NCI-H446 treated with DMSO at 0.1 percent for 48 hours (cell line): ENCODE results near the gene UPK1A.
"Not testable (repeated sequence)": the region's sequence is repeated elsewhere in the genome, so short reads cannot be mapped to it uniquely, and the experiment has no call there.

Source experiments
- DNase-seq: peaks from one replicate; lab custom pipeline; 2025; lab: John Stamatoyannopoulos, UW

Gene UPK1A

DNA sequence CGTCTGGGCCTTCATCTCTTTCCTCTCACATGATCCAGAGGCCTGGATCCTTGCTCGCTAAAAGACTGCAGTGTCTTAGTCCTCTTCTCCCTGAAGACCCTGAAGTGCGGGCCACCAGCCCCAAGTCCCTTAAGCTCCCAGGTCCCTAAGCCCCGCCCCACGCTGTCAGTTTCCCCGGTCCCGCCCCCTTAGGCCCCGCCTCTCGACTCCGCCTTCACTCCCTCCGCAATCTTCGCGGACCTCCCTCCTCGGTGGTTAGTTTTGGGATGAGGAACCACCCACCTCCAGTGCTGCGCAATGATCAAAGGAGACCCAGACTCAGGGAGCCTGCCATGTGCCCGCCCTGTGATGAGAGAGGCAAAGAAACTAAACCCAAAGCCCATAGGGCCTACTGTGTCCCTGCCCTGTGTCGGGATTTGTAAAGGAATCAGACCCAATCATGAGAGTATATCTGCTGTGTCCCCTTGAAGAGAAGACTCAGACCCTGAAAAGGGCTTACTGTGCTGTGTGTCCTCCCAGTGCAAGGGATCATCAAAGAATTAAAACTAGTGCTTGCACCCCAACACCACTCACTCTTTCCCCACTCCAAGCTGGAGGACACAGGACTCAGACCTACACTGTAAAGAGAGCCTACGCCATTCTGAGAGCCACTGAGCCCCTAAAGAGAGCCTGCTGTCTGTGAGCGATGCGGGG, 21.2 kb upstream of the UPK1A start:
- DNase-seq = no peak

DNA sequence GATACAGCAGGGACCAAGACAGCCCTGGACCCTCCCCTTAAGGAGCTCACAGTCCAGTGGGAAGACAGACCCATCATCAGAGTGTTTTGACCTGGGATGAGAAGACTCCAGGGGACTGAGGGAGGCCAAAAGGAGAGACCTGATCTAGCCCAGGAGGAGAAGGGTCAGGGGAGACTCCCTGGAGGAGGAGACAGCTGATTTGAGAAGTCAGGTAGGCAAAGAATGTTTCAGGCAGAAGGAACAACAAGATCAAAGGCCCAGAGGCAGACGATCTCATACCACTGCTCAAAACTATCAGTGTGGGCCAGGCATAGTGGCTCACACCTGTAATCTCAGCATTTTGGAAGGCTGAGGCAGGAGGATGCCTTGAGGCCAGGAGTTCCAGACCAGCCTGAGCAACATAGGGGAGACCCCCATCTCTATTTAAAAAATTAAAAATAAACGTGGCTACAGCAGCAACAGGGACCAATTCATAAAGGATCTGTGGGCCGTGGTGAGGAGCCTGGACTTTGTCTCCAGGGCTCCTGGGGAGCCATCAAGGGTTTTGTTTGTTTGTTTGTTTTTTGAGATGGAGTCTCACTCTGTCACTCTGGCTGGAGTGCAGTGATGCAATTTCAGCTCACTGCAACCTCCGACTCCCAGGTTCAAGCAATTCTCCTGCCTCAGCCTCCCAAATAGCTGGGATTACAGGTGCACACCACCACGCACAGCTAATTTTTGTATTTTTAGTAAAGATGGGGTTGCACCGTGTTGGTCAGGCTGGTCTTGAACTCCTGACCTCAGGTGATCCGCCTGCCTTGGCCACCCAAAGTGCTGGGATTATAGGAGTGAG, 20.4 kb upstream of the UPK1A start:
- DNase-seq = no peak

DNA sequence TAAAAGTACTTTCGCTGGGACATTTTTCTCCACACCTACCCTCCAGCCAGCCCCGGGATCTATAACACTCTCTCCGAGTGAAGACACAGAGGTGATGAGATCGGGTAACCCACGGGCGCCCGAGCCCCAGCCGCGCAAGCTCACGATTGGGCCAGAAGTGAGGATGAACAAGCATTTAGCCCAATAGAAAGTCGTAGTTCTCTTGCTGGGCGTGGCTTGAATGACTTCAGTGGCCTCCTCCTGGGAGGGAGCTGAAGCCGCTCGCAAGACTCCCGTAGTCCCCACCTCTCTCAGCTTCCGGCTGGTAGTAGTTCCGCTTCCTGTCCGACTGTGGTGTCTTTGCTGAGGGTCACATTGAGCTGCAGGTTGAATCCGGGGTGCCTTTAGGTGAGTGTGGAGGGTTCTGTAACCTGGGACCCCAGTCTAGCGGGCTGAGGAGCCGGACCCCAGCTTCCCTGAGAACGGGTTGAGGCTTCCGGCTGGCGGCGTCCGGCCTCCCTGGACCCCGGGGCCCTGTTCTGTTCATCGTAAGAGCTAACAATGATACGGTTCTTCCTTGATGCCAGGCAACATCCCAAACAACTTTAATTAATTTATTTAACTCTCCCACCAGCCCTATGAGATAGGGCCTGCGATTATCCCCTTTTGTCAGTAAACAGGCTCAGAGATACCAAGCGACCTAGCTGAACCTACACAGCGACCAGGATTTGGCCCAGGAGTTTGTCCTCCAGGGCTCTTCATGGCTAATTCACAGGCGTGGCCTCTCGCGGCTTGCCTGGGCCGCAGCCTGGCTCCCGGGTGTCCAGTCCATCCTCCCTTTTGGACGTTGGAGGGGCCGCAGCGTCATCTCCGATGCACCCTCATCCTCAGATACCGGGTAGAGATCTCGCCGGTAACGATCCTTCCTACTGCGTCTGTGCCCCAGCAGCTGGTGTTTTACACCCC, 18.0 kb upstream of the UPK1A start, which contains the start of gene COX6B1:
Gene COX6B1, plus strand, starts transcription at position 307 of the 945 bp plus-strand sequence. CDS start 2,921 bp downstream, outside the sequence.
- DNase-seq = peak; percentile 98

DNA sequence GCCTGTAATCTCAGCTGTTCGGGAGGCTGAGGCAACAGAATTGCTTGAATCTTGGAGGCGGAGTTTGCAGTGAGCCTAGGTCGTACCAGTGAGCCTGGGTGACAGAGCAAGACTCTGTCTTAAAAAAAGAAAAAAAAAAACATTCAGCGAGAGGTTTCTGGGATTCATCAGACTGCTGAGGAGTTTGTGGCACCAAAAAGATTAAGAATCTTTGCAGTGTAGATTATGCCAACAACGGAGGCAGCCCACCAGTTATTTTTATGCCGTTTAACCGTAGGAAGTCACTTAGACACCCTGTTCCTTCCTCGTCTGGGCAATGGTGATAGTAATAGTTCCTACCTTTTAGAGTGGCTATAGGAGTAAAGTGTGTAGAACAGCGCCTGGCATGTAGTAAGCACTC, 15.7 kb upstream of the UPK1A start:
- no peak for DNase-seq

DNA sequence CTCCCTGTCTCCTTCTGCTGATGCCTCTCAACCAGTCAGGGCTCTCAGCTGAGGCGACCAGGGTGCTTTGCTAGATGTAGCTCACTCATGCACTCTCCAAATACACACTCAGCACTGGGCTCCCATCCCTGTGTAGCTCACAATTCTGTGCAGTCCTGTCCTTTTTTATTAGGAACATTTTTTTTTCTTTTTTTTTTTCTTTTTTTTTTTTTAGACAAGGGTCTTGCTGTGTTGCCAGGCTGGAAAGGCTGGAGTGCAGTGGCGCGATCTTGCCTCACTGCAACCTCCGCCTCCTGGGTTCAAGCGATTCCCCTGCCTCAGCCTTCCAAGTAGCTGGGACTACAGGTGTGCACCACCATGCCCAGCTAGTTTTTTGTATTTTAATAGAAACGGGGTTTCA, 11.5 kb upstream of the UPK1A start:
- DNase-seq = not testable (repeated sequence)

DNA sequence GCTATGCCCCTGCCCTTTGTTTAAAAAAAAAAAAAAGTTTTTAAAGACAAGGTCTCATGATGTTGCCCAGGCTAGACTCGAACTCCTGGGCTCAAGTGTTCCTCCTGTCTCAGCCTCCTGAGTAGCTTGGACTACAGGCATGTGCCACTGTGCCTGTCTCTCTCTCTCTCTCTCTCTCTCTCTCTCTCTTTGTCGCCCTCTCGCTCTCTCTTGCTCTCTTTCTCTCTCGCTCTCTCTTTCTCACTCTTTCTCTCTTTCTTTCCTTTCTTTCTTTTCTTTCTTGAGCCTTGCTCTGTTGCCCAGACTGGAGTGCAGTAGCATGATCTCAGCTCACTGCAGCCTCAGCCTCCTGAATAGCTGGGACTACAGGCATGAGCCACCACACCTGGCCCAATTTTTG, 10.7 kb upstream of the UPK1A start:
- DNase-seq = no peak

DNA sequence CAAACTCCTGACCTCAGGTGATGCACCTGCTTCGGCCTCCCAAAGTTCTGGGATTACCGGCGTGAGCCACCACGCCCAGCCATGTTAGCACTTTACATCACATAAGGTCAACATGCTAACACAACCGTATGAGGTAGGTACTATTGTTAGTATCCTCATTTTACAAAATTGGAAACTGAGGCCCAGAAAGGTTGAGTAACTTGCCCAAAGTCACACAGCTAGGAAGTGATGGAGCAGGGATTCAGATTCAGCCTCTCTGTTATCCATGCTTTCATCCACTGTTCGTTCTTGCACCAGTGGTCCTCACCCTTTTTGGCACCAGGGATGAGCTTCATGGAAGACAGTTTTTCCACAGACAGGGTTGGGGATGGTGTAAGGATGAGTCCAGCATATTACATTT, 9.6 kb upstream of the UPK1A start:
- no peak for DNase-seq

DNA sequence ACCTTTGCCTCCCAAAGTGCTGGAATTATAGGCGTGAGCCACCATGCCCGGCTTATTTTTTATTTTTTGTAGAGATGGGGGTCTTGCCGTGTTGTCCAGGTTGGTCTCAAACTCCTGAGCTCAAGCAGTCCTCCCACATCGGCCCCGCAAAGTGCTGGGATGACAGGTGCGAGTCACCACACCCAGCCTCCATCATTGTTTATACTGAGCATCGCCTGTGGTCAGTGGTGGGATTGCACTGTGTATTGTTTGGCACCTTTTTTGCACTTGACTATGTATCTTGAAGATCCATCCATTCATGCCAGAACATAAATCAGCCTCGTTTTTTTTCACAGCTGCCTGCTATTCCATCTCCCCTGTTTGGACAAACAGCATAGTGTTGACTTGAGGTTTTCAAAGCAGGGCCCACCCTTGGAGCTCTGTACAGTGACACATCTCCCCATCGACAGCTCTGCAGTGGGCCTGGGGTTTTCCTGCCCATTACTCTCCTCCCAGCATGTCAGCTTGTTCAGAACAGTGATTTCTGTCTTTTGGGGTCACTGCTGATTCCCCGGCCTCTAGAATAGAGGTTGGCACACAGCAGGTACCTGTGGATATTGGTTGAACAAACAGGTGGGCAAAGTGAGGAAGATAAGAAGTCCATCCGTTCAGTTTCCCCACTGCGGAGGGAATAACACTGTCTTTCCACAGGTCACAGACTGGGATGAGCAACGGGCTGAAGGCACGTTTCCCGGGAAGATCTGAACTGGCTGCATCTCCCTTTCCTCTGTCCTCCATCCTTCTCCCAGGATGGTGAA, 8.2 kb upstream of the UPK1A start:
- no peak for DNase-seq

DNA sequence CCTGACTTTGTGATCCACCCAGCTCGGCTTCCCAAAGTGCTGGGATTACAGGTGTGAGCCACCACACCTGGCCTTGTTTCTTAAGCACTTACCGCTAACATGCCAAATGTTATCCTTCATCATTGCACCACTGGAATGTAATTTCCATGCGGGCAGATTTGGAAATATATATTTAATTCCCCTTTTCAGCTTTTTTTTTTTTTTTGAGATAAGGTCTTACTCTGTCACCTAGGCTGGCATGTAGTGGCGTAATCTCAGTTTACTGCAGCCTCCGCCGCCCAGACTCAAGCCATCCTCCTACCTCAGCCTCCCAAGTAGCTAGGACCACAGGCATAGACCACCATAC, 4.3 kb upstream of the UPK1A start:
- no peak for DNase-seq

DNA sequence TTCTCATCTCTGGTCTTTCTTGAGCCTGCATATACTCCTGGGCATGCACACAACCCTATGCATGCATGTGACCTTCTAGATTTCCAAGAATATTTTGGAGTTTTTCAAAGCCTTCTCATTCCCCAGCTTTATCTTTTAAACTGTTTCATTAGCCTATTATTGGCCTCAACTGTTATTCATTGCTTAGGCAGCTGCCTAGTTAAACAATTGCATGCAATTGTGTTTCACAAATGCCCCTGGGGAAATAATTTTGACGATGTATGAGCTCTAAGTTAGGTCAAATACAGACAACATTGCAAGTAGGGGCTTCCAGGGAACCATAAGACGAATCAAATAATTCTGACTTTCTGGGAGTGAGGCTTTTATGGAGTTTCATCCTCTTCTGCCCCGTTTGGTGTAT, 2.3 kb upstream of the UPK1A start:
- DNase-seq = no peak

DNA sequence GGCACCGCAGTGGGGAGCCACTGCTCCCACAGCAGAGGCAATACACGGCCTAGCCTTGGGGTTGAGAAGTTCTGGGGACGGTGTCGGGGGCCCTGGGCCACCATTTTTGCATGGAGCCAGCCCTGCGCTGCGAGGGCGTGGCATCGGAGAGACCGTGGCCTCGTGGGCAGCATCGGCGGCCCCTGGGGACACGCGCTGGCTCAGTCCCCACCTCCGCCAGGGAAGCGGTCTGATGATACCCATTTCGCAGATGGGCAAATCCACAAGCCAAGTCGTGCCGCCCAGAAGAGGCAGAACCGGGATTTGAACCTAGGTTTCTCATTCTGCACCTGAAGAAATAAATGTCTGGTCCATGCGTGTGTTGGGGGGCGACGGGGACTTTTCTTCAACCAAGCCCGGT, 1.2 kb upstream of the UPK1A start:
- no peak for DNase-seq

DNA sequence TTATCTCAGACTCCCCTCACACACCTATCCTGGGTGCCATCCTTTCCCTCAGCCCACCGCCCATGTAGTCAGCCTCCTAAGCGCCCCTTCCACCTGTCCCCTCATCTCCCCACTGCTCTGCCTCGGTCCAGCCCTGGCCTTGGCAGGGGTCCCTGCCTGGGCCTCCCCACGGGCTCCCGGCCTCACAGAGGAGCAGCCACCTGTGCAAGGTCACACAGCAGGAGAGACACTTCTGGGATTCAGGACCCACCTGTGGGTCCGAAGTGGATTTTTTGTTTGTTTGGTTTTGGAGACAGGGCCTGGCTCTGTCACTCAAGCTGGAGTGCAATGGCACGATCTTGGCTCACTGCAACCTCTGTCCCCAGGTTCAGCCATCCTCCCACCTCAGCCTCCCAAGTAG, 713 bp upstream of the UPK1A start:
- DNase-seq = no peak

DNA sequence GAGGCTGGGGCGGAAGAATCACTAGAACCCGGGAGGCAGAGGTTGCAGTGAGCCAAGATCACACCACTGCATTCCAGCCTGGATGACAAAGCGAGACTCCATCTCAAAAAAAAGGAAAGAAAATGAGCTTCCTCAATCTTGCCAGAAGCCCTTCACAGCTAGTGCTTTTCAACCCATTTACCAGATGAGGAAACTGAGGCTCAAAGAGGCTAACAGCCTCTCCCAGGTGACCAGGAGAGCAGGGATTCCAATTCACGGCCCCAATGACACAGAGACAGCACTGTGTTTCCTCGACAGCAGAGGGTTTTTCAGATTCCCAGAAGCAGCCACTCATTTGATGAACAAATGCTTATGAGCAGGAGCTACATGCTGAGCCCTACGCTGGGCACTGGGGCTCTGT, 3.2 kb downstream of the UPK1A start:
- DNase-seq = no peak

DNA sequence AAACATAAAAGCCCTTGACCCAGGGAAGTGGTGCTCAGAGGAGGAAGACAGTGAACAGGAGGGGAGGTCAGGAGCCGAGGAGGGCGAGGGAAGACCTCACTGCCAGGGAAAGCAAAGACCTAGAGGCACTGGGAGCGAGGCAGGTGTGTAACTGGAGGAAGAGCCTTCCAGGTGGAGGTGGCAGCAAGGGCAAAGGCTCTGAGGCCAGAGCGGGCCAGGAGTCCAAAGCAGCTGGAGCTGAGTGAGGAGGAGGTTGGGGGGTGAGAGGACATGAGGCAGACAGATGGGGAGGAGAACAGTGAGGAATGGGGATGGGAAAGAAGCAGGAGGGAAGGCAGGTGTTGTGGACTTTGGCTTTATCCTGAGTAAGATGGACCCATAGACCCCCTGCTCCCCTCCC, 3.7 kb downstream of the UPK1A start:
- no peak for DNase-seq

DNA sequence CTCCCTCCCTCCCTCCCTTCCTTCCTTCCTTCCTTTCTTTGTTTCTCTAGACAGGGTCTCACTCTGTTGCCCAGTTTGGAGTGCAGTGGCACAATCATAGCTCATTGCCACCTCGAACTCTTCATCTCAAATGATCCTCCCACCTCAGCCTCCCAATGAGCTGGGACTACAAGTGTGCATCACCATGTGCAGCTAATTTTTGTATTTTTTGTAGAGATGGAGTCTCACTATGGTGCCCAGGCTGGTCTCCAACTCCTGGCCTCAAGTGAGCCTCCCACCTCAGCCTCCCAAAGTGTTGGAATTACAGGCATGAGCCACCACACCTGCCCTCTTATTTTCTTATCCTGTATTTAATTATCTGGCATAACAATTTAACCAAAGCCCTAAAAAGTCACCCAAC, 4.4 kb downstream of the UPK1A start:
- DNase-seq = no peak

DNA sequence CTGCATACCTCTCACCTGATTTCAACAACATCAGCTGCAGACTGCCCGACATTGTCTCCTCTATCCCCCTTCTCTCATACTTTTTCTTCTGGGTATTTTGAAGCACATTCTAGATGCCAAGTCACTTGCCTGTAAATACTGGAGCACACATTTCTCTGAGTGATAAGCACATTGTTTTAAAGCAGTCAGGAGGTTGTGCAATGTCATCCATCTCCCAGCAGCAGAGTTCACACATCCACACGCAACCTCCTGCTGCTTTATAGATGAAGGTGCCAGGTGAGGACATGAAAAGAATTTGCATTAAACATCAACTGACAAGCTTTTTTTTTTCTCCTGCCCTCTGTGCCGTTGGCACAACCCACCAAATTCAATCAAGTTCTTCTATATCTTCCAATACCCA, 5.5 kb downstream of the UPK1A start:
- DNase-seq = no peak

DNA sequence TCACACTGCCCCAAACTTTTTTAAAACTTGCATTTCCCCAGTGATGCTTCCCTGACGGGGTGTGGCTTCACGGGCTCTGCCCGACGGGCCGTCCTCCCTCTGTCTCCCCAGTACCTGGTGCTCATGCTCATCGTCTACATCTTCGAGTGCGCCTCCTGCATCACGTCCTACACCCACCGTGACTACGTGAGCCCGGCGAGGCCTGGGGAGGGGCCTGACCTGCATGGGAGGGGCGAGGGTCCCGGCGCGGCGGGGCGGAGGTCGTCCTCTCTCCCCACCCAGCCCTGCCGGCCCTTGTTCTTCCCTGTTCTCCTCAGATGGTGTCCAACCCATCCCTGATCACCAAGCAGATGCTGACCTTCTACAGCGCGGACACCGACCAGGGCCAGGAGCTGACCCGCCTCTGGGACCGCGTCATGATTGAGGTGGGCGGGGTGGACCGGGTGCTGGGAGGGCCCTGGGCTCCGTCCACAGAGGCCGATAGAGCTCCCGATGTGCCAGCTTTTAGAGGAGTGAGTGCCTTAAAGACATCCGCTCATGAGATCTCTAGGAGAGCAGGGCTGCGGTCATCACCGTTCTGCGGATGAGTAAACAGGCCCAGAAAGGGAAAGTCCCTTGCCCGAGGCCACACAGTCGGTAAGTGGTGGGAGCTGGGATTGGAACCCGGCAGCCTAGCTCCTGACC, 6.9 kb downstream of the UPK1A start:
- no peak for DNase-seq

DNA sequence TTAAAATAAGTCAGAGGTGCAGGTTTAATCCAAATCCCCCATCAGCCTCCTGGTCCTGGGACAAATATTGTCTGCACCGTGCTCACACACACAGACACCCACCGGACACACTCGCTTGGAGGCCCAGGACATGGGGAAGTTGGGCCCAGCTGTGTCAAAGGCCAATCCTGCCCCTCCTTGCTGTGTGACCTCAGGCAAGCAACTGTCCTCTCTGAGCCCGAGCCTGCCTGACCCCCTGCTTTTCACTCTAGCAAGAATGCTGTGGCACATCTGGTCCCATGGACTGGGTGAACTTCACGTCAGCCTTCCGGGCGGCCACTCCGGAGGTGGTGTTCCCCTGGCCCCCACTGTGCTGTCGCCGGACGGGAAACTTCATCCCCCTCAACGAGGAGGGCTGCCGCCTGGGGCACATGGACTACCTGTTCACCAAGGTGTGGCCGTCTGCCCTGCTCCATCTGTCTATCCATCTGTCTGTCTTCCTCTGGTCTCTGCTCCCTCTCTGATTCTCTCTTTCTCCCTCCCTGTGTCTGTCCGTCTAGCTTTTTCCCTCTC, 9.3 kb downstream of the UPK1A start:
- no peak for DNase-seq

DNA sequence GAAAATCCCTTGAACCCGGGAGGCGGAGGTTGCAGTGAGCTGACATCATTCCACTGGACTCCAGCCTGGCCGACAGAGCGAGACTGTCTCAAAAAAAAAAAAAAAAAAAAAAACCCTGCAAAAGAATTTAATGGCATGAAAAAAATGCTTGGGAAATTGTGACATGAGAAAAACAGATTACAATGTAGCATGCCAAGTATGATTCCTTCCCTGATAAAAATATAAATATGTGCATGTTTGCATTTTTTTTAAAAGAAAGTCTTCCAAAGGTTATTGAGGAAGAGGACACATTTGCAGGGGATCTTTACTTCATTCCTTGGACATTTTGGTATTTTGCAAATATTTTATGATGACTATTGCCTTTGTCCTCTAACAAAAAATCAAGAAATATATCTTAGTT, 23.5 kb downstream of the UPK1A start:
- DNase-seq = no peak

DNA sequence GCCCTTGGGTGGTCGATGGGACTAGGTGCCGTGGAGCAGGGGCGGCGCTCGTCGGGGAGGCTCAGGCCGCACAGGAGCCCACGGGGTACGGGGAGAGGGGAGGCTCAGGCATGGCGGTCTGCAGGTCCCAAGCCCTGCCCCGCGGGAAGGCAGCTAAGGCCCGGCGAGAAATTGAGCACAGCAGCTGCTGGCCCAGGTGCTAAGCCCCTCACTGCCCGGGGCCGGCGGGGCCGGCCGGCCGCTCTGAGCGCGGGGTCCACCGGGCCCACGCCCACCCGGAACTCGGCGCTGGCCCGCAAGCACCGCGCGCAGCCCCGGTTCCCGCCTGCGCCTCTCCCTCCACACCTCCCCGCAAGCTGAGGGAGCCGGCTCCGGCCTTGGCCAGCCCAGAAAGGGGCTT, 24.8 kb downstream of the UPK1A start:
- not testable (repeated sequence) for DNase-seq

DNA sequence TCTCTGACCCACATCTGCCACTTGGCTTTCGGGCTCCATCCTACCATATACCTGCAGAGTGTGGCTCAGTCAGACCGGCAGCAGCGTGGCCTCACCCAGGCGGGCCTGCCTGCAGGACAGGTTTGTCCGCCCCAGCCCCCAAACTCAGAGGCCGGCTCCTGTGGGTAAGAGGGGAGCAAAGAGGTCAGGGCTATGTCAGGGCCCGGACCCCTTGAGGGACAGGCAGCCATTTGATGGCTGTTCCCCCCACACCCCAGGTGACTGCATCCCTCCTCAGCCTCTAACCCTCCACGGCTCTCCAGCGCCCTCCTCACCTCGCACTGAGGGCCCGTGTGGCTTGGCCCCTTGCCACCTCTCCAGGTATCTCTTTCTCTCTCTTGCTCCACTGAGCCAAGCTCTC, 25.7 kb downstream of the UPK1A start:
- DNase-seq = no peak
